ENCODE measurements around the gene C1QTNF4. TPM values are rescaled to one million over a fixed set of nuclear protein-coding genes. Genes with fewer than 3 reads are reported as not detected.

Gene C1QTNF4
- total and polyA plus RNA-seq, 9 of the 15 experiments (the other 6 are each of a cell fraction or from before 2014, with no cell fraction given), result not detected

GRCh38 chr11:47578524-47579494, 15.4 kb downstream of the C1QTNF4 start, which contains the start of the genes KBTBD4 and NDUFS3 (continued):
- TF ChIP-seq, protein P1, sequence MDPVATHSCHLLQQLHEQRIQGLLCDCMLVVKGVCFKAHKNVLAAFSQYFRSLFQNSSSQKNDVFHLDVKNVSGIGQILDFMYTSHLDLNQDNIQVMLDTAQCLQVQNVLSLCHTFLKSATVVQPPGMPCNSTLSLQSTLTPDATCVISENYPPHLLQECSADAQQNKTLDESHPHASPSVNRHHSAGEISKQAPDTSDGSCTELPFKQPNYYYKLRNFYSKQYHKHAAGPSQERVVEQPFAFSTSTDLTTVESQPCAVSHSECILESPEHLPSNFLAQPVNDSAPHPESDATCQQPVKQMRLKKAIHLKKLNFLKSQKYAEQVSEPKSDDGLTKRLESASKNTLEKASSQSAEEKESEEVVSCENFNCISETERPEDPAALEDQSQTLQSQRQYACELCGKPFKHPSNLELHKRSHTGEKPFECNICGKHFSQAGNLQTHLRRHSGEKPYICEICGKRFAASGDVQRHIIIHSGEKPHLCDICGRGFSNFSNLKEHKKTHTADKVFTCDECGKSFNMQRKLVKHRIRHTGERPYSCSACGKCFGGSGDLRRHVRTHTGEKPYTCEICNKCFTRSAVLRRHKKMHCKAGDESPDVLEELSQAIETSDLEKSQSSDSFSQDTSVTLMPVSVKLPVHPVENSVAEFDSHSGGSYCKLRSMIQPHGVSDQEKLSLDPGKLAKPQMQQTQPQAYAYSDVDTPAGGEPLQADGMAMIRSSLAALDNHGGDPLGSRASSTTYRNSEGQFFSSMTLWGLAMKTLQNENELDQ (CRISPR knock-in tag; IDR thresholded peaks at IDR 0.05; ENCODE audit: borderline replicate concordance), result no peak
- TF ChIP-seq ELF1 (tag; IDR thresholded peaks at IDR 0.05), result peak; percentile 85
- TF ChIP-seq SRSF7 (optimal IDR thresholded peaks at IDR 0.05; ENCODE audit: low read depth, low read length), result no peak
- peak; percentile 82 for TF ChIP-seq POLR2B (IDR thresholded peaks at IDR 0.05; ENCODE audit: low read depth, partially characterized antibody)
- TF ChIP-seq MAFK (IDR thresholded peaks at IDR 0.05; ENCODE audit: low read length), result no peak
- peak; percentile 99 for TF ChIP-seq RBFOX2 (IDR thresholded peaks at IDR 0.05; ENCODE audit: low read depth, low read length)
- TF ChIP-seq CCNT2 (IDR thresholded peaks at IDR 0.05; ENCODE audit: borderline replicate concordance, extremely low read depth, insufficient read length, low read depth, low read length), result no peak
- TF ChIP-seq HOMEZ (CRISPR knock-in tag; IDR thresholded peaks at IDR 0.05), result no peak
- TF ChIP-seq EZH2 (IDR thresholded peaks at IDR 0.05; ENCODE audit: borderline replicate concordance, low read depth, low read length), result no peak
- TF ChIP-seq SIRT6 (IDR thresholded peaks at IDR 0.05; ENCODE audit: low read depth, low read length), result no peak
- peak; percentile 80 for TF ChIP-seq ZNF197 (CRISPR knock-in tag; IDR thresholded peaks at IDR 0.05; ENCODE audit: low read depth)
- TF ChIP-seq TRIM24 (IDR thresholded peaks at IDR 0.05), result peak; percentile 82 to 100
- TF ChIP-seq ZNF717 (CRISPR knock-in tag; IDR thresholded peaks at IDR 0.05), result no peak
- TF ChIP-seq, protein P2, sequence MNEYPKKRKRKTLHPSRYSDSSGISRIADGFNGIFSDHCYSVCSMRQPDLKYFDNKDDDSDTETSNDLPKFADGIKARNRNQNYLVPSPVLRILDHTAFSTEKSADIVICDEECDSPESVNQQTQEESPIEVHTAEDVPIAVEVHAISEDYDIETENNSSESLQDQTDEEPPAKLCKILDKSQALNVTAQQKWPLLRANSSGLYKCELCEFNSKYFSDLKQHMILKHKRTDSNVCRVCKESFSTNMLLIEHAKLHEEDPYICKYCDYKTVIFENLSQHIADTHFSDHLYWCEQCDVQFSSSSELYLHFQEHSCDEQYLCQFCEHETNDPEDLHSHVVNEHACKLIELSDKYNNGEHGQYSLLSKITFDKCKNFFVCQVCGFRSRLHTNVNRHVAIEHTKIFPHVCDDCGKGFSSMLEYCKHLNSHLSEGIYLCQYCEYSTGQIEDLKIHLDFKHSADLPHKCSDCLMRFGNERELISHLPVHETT (CRISPR knock-in tag; conservative IDR thresholded peaks at IDR 0.05 in 1 of 2, IDR thresholded peaks at IDR 0.05 in 1 of 2), result peak in 1 of 2 experiments; percentile 85; a peak in 1 of 4 replicates
- TF ChIP-seq, protein P3, sequence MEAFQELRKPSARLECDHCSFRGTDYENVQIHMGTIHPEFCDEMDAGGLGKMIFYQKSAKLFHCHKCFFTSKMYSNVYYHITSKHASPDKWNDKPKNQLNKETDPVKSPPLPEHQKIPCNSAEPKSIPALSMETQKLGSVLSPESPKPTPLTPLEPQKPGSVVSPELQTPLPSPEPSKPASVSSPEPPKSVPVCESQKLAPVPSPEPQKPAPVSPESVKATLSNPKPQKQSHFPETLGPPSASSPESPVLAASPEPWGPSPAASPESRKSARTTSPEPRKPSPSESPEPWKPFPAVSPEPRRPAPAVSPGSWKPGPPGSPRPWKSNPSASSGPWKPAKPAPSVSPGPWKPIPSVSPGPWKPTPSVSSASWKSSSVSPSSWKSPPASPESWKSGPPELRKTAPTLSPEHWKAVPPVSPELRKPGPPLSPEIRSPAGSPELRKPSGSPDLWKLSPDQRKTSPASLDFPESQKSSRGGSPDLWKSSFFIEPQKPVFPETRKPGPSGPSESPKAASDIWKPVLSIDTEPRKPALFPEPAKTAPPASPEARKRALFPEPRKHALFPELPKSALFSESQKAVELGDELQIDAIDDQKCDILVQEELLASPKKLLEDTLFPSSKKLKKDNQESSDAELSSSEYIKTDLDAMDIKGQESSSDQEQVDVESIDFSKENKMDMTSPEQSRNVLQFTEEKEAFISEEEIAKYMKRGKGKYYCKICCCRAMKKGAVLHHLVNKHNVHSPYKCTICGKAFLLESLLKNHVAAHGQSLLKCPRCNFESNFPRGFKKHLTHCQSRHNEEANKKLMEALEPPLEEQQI (IDR thresholded peaks at IDR 0.05), result peak; percentile 97
- TF ChIP-seq HES1 (IDR thresholded peaks at IDR 0.05; ENCODE audit: low read depth), result no peak
- no peak for TF ChIP-seq XRCC4 (IDR thresholded peaks at IDR 0.05; ENCODE audit: extremely low read depth, insufficient read depth, insufficient read length)

All from K562 (cell line).